WTC11 (cell line): ENCODE results near the gene BASP1. TPM values are rescaled to one million over a fixed set of nuclear protein-coding genes. Genes with fewer than 3 reads are reported as not detected.

Experiments
- ATAC-seq: fragments of 200-7000 bp; cut with Tn5 transposase; 2 replicates; pipeline ENCODE4 v1.10.0; 2021; ENCODE audit warnings: mild to moderate bottlenecking, moderate library complexity
- CTCF ChIA-PET: fragments of 300-600 bp; sonication (Branson Sonifier 250); formaldehyde crosslinking; loops from one replicate; lab custom pipeline; 2021; ENCODE audit warnings: antibody characterized with exemption; lab: Charles Lee
- POLR2A ChIA-PET: fragments of 350-600 bp; sonication (Branson Sonifier 250); formaldehyde crosslinking; loops from one replicate; lab custom pipeline; 2021; ENCODE audit warnings: antibody characterized with exemption; lab: Charles Lee
- DNase-seq: peaks from one replicate; pipeline ENCODE4 v3.0.0; 2021; ENCODE audit warnings: low spot score
- H3K27ac Mint-ChIP-seq: 2 replicates; pipeline ENCODE4 v1.8.0; 2021; ENCODE audit warnings: mixed read lengths
- H3K27me3 Mint-ChIP-seq: 2 replicates; pipeline ENCODE4 v1.8.0; 2021; ENCODE audit warnings: low read depth, mild to moderate bottlenecking, moderate library complexity, mixed read lengths
- H3K36me3 Mint-ChIP-seq: 2 replicates; pipeline ENCODE4 v1.8.0; 2021; ENCODE audit warnings: mixed read lengths
- H3K4me1 Mint-ChIP-seq: 2 replicates; pipeline ENCODE4 v1.8.0; 2022; ENCODE audit warnings: mixed read lengths
- H3K4me3 Mint-ChIP-seq: 2 replicates; pipeline ENCODE4 v1.8.0; 2021; ENCODE audit warnings: mild to moderate bottlenecking, moderate library complexity, mixed read lengths
- H3K9me3 Mint-ChIP-seq: 2 replicates; pipeline ENCODE4 v1.8.0; 2021; ENCODE audit warnings: mixed read lengths
- ATF1 ChIP-seq: sonication (generic); formaldehyde crosslinking; IDR thresholded peaks from 2 replicates; pipeline ENCODE4 v1.8.1; 2023; ENCODE audit warnings: mild to moderate bottlenecking, moderate library complexity, missing genetic modification reagents
- CREM ChIP-seq: sonication (generic); formaldehyde crosslinking; IDR thresholded peaks from 2 replicates; pipeline ENCODE4 v1.8.1; 2022; ENCODE audit warnings: mild to moderate bottlenecking, missing genetic modification reagents, moderate library complexity
- ETV6 ChIP-seq: sonication (generic); formaldehyde crosslinking; IDR thresholded peaks from 2 replicates; pipeline ENCODE4 v1.8.1; 2022; ENCODE audit warnings: mild to moderate bottlenecking, missing genetic modification reagents
- KAT7 ChIP-seq: sonication (generic); formaldehyde crosslinking; IDR thresholded peaks from 2 replicates; pipeline ENCODE4 v1.8.1; 2023; ENCODE audit warnings: missing genetic modification reagents, mild to moderate bottlenecking, borderline replicate concordance
- OVOL2 ChIP-seq: fragments of 250-450 bp; sonication (Bioruptor Pico); IDR thresholded peaks from 2 replicates; pipeline ENCODE4 v1.9.0; 2021; ENCODE audit warnings: mild to moderate bottlenecking, borderline replicate concordance
- SOX15 ChIP-seq: fragments of 250-450 bp; sonication (Bioruptor Pico); IDR thresholded peaks from 2 replicates; pipeline ENCODE4 v1.9.0; 2021; ENCODE audit warnings: mild to moderate bottlenecking
- ZNF263 ChIP-seq: sonication (generic); formaldehyde crosslinking; IDR thresholded peaks from 2 replicates; pipeline ENCODE4 v1.8.1; 2022; ENCODE audit warnings: low read depth, mild to moderate bottlenecking, moderate library complexity, missing genetic modification reagents
- ZNF416 ChIP-seq: fragments of 250-450 bp; sonication (Bioruptor Pico); IDR thresholded peaks from 2 replicates; pipeline ENCODE4 v1.9.0; 2021; ENCODE audit warnings: mild to moderate bottlenecking, inconsistent platforms
- total RNA-seq: library from RNA; stranded (reverse); gene quantifications from 3 replicates; pipeline ENCODE4 v1.2.3, GENCODE V29; 2021
- TF ChIP-seq, protein P1 (sequence below): sonication (generic); formaldehyde crosslinking; IDR thresholded peaks from 2 replicates; pipeline ENCODE4 v1.8.1; 2023; ENCODE audit warnings: mild to moderate bottlenecking, missing genetic modification reagents, borderline replicate concordance
- TF ChIP-seq, protein P2 (sequence below): sonication (generic); formaldehyde crosslinking; conservative IDR thresholded peaks from 2 replicates; pipeline ENCODE4 v1.8.1; 2022; ENCODE audit warnings: mild to moderate bottlenecking, missing genetic modification reagents
- TF ChIP-seq, protein P3 (sequence below): sonication (generic); formaldehyde crosslinking; IDR thresholded peaks from 2 replicates; pipeline ENCODE4 v1.8.1; 2023; ENCODE audit warnings: mild to moderate bottlenecking, moderate library complexity, missing genetic modification reagents
- TF ChIP-seq, protein P4 (sequence below): fragments of 250-450 bp; sonication (Bioruptor Pico); IDR thresholded peaks from 2 replicates; pipeline ENCODE4 v1.8.0; 2021; ENCODE audit warnings: mild to moderate bottlenecking
- TF ChIP-seq, protein P5 (sequence below): sonication (generic); formaldehyde crosslinking; IDR thresholded peaks from 2 replicates; pipeline ENCODE4 v1.8.1; 2022; ENCODE audit warnings: low read depth, mild to moderate bottlenecking, moderate library complexity, missing genetic modification reagents, borderline replicate concordance
- TF ChIP-seq, protein P6 (sequence below): sonication (generic); formaldehyde crosslinking; IDR thresholded peaks from 2 replicates; pipeline ENCODE4 v1.8.0; 2023; ENCODE audit warnings: missing genetic modification reagents, mild to moderate bottlenecking, borderline replicate concordance

The BASP1 gene
- total RNA-seq, 1 experiment from 2014 or later, result 108 TPM

DNA sequence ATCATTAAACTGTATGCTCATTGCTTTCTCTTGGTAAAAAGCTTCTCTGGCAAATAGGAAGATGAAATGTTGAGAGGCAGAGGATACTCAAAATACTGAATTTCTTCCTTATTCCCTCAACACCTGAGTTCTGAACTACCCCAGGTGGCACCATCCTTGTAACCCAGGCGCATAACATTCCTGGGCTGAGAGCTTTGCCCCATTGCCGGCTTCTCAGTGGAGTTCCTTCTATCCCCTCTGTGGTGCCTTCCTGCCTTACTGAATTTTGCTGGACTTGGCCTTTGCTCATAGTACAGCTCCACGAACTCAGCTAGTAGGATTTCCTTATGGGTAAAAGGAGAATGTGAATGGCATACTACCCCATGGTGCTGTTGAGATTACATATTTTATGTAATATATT is 54.7 kb downstream of the BASP1 start (continued):
- TF ChIP-seq, protein P1, sequence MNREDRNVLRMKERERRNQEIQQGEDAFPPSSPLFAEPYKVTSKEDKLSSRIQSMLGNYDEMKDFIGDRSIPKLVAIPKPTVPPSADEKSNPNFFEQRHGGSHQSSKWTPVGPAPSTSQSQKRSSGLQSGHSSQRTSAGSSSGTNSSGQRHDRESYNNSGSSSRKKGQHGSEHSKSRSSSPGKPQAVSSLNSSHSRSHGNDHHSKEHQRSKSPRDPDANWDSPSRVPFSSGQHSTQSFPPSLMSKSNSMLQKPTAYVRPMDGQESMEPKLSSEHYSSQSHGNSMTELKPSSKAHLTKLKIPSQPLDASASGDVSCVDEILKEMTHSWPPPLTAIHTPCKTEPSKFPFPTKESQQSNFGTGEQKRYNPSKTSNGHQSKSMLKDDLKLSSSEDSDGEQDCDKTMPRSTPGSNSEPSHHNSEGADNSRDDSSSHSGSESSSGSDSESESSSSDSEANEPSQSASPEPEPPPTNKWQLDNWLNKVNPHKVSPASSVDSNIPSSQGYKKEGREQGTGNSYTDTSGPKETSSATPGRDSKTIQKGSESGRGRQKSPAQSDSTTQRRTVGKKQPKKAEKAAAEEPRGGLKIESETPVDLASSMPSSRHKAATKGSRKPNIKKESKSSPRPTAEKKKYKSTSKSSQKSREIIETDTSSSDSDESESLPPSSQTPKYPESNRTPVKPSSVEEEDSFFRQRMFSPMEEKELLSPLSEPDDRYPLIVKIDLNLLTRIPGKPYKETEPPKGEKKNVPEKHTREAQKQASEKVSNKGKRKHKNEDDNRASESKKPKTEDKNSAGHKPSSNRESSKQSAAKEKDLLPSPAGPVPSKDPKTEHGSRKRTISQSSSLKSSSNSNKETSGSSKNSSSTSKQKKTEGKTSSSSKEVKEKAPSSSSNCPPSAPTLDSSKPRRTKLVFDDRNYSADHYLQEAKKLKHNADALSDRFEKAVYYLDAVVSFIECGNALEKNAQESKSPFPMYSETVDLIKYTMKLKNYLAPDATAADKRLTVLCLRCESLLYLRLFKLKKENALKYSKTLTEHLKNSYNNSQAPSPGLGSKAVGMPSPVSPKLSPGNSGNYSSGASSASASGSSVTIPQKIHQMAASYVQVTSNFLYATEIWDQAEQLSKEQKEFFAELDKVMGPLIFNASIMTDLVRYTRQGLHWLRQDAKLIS (CRISPR knock-in tag), result no peak
- TF ChIP-seq, protein P2, sequence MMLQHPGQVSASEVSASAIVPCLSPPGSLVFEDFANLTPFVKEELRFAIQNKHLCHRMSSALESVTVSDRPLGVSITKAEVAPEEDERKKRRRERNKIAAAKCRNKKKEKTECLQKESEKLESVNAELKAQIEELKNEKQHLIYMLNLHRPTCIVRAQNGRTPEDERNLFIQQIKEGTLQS (CRISPR knock-in tag), result no peak
- TF ChIP-seq, protein P3, sequence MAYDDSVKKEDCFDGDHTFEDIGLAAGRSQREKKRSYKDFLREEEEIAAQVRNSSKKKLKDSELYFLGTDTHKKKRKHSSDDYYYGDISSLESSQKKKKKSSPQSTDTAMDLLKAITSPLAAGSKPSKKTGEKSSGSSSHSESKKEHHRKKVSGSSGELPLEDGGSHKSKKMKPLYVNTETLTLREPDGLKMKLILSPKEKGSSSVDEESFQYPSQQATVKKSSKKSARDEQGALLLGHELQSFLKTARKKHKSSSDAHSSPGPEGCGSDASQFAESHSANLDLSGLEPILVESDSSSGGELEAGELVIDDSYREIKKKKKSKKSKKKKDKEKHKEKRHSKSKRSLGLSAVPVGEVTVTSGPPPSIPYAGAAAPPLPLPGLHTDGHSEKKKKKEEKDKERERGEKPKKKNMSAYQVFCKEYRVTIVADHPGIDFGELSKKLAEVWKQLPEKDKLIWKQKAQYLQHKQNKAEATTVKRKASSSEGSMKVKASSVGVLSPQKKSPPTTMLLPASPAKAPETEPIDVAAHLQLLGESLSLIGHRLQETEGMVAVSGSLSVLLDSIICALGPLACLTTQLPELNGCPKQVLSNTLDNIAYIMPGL (CRISPR knock-in tag), result no peak

DNA sequence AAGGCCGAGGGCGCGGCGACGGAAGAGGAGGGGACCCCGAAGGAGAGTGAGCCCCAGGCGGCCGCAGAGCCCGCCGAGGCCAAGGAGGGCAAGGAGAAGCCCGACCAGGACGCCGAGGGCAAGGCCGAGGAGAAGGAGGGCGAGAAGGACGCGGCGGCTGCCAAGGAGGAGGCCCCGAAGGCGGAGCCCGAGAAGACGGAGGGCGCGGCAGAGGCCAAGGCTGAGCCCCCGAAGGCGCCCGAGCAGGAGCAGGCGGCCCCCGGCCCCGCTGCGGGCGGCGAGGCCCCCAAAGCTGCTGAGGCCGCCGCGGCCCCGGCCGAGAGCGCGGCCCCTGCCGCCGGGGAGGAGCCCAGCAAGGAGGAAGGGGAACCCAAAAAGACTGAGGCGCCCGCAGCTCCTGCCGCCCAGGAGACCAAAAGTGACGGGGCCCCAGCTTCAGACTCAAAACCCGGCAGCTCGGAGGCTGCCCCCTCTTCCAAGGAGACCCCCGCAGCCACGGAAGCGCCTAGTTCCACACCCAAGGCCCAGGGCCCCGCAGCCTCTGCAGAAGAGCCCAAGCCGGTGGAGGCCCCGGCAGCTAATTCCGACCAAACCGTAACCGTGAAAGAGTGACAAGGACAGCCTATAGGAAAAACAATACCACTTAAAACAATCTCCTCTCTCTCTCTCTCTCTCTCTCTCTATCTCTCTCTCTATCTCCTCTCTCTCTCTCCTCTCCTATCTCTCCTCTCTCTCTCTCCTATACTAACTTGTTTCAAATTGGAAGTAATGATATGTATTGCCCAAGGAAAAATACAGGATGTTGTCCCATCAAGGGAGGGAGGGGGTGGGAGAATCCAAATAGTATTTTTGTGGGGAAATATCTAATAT is 58.1 kb downstream of the BASP1 start:
- Mint-ChIP-seq H3K4me3 (no peak overlapping the region), H3K9me3 (peaks cover 3% of the 10 kb centered on the region; the same call in 1 of the 2 replicates), H3K36me3 (peaks cover 21% of the 10 kb centered on the region), H3K27ac (peak overlapping the region; percentile 80), H3K4me1 (peaks cover 36% of the 10 kb centered on the region), H3K27me3 (no peaks in the 10 kb centered on the region)
- ChIA-PET POLR2A (no interaction called here), CTCF (interaction anchor here (0.7 kb wide), 1 partner anchor 59 kb away, joined by 3 read pairs; no protein-coding TSS in a partner anchor)
- no peak for ATAC-seq
- TF ChIP-seq ATF1 (CRISPR knock-in tag) (no peak), KAT7 (CRISPR knock-in tag) (no peak)
- DNase-seq, result no peak

DNA sequence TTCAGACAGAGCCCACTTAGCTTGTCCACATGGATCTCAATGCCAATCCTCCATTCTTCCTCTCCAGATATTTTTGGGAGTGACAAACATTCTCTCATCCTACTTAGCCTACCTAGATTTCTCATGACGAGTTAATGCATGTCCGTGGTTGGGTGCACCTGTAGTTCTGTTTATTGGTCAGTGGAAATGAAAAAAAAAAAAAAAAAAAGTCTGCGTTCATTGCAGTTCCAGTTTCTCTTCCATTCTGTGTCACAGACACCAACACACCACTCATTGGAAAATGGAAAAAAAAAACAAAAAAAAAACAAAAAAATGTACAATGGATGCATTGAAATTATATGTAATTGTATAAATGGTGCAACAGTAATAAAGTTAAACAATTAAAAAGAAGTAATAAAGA is 59.0 kb downstream of the BASP1 start:
- Mint-ChIP-seq H3K4me1 (peaks cover 33% of the 10 kb centered on the region), H3K9me3 (no peaks in the 10 kb centered on the region), H3K27ac (peak overlapping the region; percentile 19; the same call in 1 of the 2 replicates), H3K4me3 (no peak overlapping the region), H3K36me3 (peaks cover 19% of the 10 kb centered on the region), H3K27me3 (no peaks in the 10 kb centered on the region)
- DNase-seq (no peak), ATAC-seq (no peak)
- POLR2A ChIA-PET, result no interaction called here
- CTCF ChIA-PET, result no interaction called here
- TF ChIP-seq KAT7 (CRISPR knock-in tag) (no peak), ETV6 (CRISPR knock-in tag) (no peak), ZNF416 (CRISPR knock-in tag) (no peak), OVOL2 (CRISPR knock-in tag) (no peak), SOX15 (CRISPR knock-in tag) (no peak), ZNF263 (CRISPR knock-in tag) (no peak), CREM (no peak)
- TF ChIP-seq, protein P4, sequence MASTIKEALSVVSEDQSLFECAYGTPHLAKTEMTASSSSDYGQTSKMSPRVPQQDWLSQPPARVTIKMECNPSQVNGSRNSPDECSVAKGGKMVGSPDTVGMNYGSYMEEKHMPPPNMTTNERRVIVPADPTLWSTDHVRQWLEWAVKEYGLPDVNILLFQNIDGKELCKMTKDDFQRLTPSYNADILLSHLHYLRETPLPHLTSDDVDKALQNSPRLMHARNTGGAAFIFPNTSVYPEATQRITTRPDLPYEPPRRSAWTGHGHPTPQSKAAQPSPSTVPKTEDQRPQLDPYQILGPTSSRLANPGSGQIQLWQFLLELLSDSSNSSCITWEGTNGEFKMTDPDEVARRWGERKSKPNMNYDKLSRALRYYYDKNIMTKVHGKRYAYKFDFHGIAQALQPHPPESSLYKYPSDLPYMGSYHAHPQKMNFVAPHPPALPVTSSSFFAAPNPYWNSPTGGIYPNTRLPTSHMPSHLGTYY (CRISPR knock-in tag), result no peak
- TF ChIP-seq, protein P2 (CRISPR knock-in tag), result no peak
- TF ChIP-seq, protein P3 (CRISPR knock-in tag), result no peak
- TF ChIP-seq, protein P5, sequence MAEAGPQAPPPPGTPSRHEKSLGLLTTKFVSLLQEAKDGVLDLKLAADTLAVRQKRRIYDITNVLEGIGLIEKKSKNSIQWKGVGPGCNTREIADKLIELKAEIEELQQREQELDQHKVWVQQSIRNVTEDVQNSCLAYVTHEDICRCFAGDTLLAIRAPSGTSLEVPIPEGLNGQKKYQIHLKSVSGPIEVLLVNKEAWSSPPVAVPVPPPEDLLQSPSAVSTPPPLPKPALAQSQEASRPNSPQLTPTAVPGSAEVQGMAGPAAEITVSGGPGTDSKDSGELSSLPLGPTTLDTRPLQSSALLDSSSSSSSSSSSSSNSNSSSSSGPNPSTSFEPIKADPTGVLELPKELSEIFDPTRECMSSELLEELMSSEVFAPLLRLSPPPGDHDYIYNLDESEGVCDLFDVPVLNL (CRISPR knock-in tag), result no peak
- TF ChIP-seq, protein P6, sequence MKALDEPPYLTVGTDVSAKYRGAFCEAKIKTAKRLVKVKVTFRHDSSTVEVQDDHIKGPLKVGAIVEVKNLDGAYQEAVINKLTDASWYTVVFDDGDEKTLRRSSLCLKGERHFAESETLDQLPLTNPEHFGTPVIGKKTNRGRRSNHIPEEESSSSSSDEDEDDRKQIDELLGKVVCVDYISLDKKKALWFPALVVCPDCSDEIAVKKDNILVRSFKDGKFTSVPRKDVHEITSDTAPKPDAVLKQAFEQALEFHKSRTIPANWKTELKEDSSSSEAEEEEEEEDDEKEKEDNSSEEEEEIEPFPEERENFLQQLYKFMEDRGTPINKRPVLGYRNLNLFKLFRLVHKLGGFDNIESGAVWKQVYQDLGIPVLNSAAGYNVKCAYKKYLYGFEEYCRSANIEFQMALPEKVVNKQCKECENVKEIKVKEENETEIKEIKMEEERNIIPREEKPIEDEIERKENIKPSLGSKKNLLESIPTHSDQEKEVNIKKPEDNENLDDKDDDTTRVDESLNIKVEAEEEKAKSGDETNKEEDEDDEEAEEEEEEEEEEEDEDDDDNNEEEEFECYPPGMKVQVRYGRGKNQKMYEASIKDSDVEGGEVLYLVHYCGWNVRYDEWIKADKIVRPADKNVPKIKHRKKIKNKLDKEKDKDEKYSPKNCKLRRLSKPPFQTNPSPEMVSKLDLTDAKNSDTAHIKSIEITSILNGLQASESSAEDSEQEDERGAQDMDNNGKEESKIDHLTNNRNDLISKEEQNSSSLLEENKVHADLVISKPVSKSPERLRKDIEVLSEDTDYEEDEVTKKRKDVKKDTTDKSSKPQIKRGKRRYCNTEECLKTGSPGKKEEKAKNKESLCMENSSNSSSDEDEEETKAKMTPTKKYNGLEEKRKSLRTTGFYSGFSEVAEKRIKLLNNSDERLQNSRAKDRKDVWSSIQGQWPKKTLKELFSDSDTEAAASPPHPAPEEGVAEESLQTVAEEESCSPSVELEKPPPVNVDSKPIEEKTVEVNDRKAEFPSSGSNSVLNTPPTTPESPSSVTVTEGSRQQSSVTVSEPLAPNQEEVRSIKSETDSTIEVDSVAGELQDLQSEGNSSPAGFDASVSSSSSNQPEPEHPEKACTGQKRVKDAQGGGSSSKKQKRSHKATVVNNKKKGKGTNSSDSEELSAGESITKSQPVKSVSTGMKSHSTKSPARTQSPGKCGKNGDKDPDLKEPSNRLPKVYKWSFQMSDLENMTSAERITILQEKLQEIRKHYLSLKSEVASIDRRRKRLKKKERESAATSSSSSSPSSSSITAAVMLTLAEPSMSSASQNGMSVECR (CRISPR knock-in tag), result no peak
